ENCODE data around the gene CD58.

GRCh38 chr1:116518400-116518799 is 52.4 kb downstream of the CD58 start:
- TF ChIP-seq ESRRG (CRISPR knock-in tag; IDR thresholded peaks at IDR 0.05), result no peak
- no peak for TF ChIP-seq SNAI2 (CRISPR knock-in tag; IDR thresholded peaks at IDR 0.05)
- TF ChIP-seq, protein P1, sequence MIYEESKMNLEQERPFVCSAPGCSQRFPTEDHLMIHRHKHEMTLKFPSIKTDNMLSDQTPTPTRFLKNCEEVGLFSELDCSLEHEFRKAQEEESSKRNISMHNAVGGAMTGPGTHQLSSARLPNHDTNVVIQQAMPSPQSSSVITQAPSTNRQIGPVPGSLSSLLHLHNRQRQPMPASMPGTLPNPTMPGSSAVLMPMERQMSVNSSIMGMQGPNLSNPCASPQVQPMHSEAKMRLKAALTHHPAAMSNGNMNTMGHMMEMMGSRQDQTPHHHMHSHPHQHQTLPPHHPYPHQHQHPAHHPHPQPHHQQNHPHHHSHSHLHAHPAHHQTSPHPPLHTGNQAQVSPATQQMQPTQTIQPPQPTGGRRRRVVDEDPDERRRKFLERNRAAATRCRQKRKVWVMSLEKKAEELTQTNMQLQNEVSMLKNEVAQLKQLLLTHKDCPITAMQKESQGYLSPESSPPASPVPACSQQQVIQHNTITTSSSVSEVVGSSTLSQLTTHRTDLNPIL (CRISPR knock-in tag; IDR thresholded peaks at IDR 0.05; ENCODE audit: low read depth), result no peak
- TF ChIP-seq, protein P2, sequence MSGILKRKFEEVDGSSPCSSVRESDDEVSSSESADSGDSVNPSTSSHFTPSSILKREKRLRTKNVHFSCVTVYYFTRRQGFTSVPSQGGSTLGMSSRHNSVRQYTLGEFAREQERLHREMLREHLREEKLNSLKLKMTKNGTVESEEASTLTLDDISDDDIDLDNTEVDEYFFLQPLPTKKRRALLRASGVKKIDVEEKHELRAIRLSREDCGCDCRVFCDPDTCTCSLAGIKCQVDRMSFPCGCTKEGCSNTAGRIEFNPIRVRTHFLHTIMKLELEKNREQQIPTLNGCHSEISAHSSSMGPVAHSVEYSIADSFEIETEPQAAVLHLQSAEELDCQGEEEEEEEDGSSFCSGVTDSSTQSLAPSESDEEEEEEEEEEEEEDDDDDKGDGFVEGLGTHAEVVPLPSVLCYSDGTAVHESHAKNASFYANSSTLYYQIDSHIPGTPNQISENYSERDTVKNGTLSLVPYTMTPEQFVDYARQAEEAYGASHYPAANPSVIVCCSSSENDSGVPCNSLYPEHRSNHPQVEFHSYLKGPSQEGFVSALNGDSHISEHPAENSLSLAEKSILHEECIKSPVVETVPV (CRISPR knock-in tag; IDR thresholded peaks at IDR 0.05), result no peak
- no peak for TF ChIP-seq GLIS3 (CRISPR knock-in tag; IDR thresholded peaks at IDR 0.05)
- TF ChIP-seq ZNF8 (CRISPR knock-in tag; IDR thresholded peaks at IDR 0.05), result no peak
- no peak for TF ChIP-seq PATZ1 (CRISPR knock-in tag; IDR thresholded peaks at IDR 0.05; ENCODE audit: borderline replicate concordance)
- no peak for TF ChIP-seq ZFP30 (CRISPR knock-in tag; IDR thresholded peaks at IDR 0.05)
- TF ChIP-seq RARB (CRISPR knock-in tag; IDR thresholded peaks at IDR 0.05), result no peak
- TF ChIP-seq TCF4 (CRISPR knock-in tag; IDR thresholded peaks at IDR 0.05; ENCODE audit: borderline replicate concordance), result no peak
- TF ChIP-seq BACH2 (CRISPR knock-in tag; IDR thresholded peaks at IDR 0.05; ENCODE audit: borderline replicate concordance), result no peak
